Naive thymus-derived CD4-positive, alpha-beta T cell (primary cell): Measurements from ENCODE around the gene TMEM144. TPM values are rescaled to one million over a fixed set of nuclear protein-coding genes. Genes with fewer than 3 reads are reported as not detected.

Experiments
- ATAC-seq: fragments of 150-1000 bp; cut with Tn5 transposase; 2 replicates; pipeline ENCODE4 v1.10.0; 2021; ENCODE audit warnings: mild to moderate bottlenecking, moderate library complexity
- CTCF ChIA-PET: fragments of 350-600 bp; sonication (Branson Sonifier 250); formaldehyde crosslinking; loops from one replicate; lab custom pipeline; 2021; ENCODE audit warnings: antibody characterized with exemption; lab: Charles Lee
- POLR2A ChIA-PET: fragments of 350-600 bp; sonication (Branson Sonifier 250); formaldehyde crosslinking; loops from one replicate; lab custom pipeline; 2021; ENCODE audit warnings: antibody characterized with exemption, inconsistent platforms; lab: Charles Lee
- DNase-seq, 9 donors: peaks; one replicate each; pipeline versions ENCODE4 v3.0.0 to v3.0.0-alpha.2; 2020 to 2022; ENCODE audit warnings: mixed read lengths in 1 of 9
- H3K27ac ChIP-seq: one replicate; pipeline ENCODE4 v1.7.0; 2013; ENCODE audit warnings: mild to moderate bottlenecking, low read depth, low read length, moderate library complexity
- H3K27me3 ChIP-seq, 2 donors: one replicate each; pipeline ENCODE4 v1.7.0; 2013; ENCODE audit warnings: low read length in 2 of 2, mild to moderate bottlenecking in 2 of 2, moderate library complexity in 2 of 2; ENCODE audit not compliant: control insufficient read depth in 2 of 2, insufficient read depth in 2 of 2
- H3K36me3 ChIP-seq, 3 experiments: 1 replicate in 2 of 3; 2 replicates in 1 of 3; pipeline ENCODE4 v1.7.0; 2013; ENCODE audit warnings: low read length in 3 of 3, mild to moderate bottlenecking in 3 of 3, moderate library complexity in 1 of 3; ENCODE audit not compliant: insufficient read depth in 3 of 3, control insufficient read depth in 2 of 3
- H3K4me1 ChIP-seq, 2 donors: one replicate each; pipeline ENCODE4 v1.7.0; 2013; ENCODE audit warnings: low read length in 2 of 2, mild to moderate bottlenecking in 2 of 2, moderate library complexity in 1 of 2; ENCODE audit not compliant: control insufficient read depth in 2 of 2, insufficient read depth in 2 of 2
- H3K4me3 ChIP-seq: 2 replicates; pipeline ENCODE4 v1.7.0; 2013; ENCODE audit warnings: mild to moderate bottlenecking, low read length
- H3K9me3 ChIP-seq, 3 experiments: 1 replicate in 2 of 3; 2 replicates in 1 of 3; pipeline ENCODE4 v1.7.0; 2013; ENCODE audit warnings: low read length in 3 of 3; ENCODE audit not compliant: control insufficient read depth in 2 of 3
- H3K27ac Mint-ChIP-seq, 9 donors: one replicate each; pipeline ENCODE4 v1.8.0; 2020 to 2022; ENCODE audit warnings: mixed read lengths in 9 of 9, mild to moderate bottlenecking in 8 of 9, moderate library complexity in 5 of 9, inconsistent platforms in 2 of 9
- H3K27me3 Mint-ChIP-seq, 5 donors: one replicate each; pipeline ENCODE4 v1.8.0; 2021 to 2022; ENCODE audit warnings: mixed read lengths in 5 of 5, mild to moderate bottlenecking in 1 of 5
- H3K36me3 Mint-ChIP-seq, 5 donors: one replicate each; pipeline ENCODE4 v1.8.0; 2020 to 2022; ENCODE audit warnings: mixed read lengths in 5 of 5, mild to moderate bottlenecking in 3 of 5, inconsistent platforms in 1 of 5
- H3K4me1 Mint-ChIP-seq, 7 donors: one replicate each; pipeline ENCODE4 v1.8.0; 2020 to 2022; ENCODE audit warnings: mixed read lengths in 7 of 7, mild to moderate bottlenecking in 3 of 7, inconsistent platforms in 1 of 7
- H3K4me3 Mint-ChIP-seq, 10 donors: one replicate each; pipeline ENCODE4 v1.8.0; 2020 to 2022; ENCODE audit warnings: mild to moderate bottlenecking in 10 of 10, mixed read lengths in 10 of 10, moderate library complexity in 6 of 10, inconsistent platforms in 2 of 10
- H3K9me3 Mint-ChIP-seq, 11 donors: one replicate each; pipeline ENCODE4 v1.8.0; 2020 to 2022; ENCODE audit warnings: mixed read lengths in 11 of 11, mild to moderate bottlenecking in 4 of 11, inconsistent platforms in 1 of 11, moderate library complexity in 1 of 11
- intact Hi-C, 2 donors: fragments of 100-400 bp; cut with micrococcal nuclease; formaldehyde crosslinking; loops; one replicate each; pipeline ENCODE4 v1.15.1; 2023
- polyA plus RNA-seq, 2 donors: library from polyadenylated mRNA; unstranded; fragments of 300-500 nt; fragmentation: Illumina TruSeq; gene quantifications; one replicate each; pipeline ENCODE4 v1.2.3, GENCODE V29; 2021
- total RNA-seq, 6 experiments: library from RNA in 5 of 6; stranded (reverse) in 5 of 6; gene quantifications; 1 replicate in 5 of 6; 2 replicates in 1 of 6; pipeline ENCODE4 v1.2.3 and lab custom pipeline; 2021 to 2026

TMEM144 gene
- total and polyA plus RNA-seq, 7 experiments from 2014 or later = 0.34 to 3.4 (median 0.45) TPM; not detected in 3

- no peak overlapping the region for H3K27ac Mint-ChIP-seq
- Histone ChIP-seq H3K36me3 (no peaks in the 10 kb centered on the region), H3K4me3 (no peak overlapping the region), H3K27ac (no peak overlapping the region), H3K4me1 (no peaks in the 10 kb centered on the region), H3K9me3 (no peaks in the 10 kb centered on the region), H3K27me3 (no peaks in the 10 kb centered on the region)
- H3K9me3 Mint-ChIP-seq = peaks cover 0 to 6% (median 0%) of the 10 kb centered on the region in 11 donors
- no peak overlapping the region for H3K4me3 Mint-ChIP-seq
- no peaks in the 10 kb centered on the region for H3K4me1 Mint-ChIP-seq
- peaks cover 0 to 6% (median 0%) of the 10 kb centered on the region in 5 donors for H3K27me3 Mint-ChIP-seq
- DNase-seq (no peak), ATAC-seq (no peak)
- H3K36me3 Mint-ChIP-seq = no peaks in the 10 kb centered on the region
- POLR2A ChIA-PET = no interaction called here
- CTCF ChIA-PET = no interaction called here
- intact Hi-C loops = no loop called here
Measured at GRCh38 chr4:158201322-158201721, 9.0 kb upstream of the TMEM144 start.

- no peaks in the 10 kb centered on the region for H3K4me1 Mint-ChIP-seq
- intact Hi-C loops = no loop called here
- H3K4me3 Mint-ChIP-seq = no peak overlapping the region
- Histone ChIP-seq H3K4me3 (no peak overlapping the region), H3K27me3 (no peaks in the 10 kb centered on the region), H3K9me3 (no peaks in the 10 kb centered on the region), H3K36me3 (no peaks in the 10 kb centered on the region), H3K4me1 (no peaks in the 10 kb centered on the region), H3K27ac (no peak overlapping the region)
- H3K27me3 Mint-ChIP-seq = peaks cover 0 to 6% (median 4%) of the 10 kb centered on the region in 5 donors
- CTCF ChIA-PET = no interaction called here
- H3K27ac Mint-ChIP-seq = no peak overlapping the region
- ATAC-seq = no peak
- no peak for DNase-seq
- POLR2A ChIA-PET = no interaction called here
- peaks cover 0 to 6% (median 0%) of the 10 kb centered on the region in 11 donors for H3K9me3 Mint-ChIP-seq
- no peaks in the 10 kb centered on the region for H3K36me3 Mint-ChIP-seq
Measured at GRCh38 chr4:158201876-158202275, 8.4 kb upstream of the TMEM144 start.

- intact Hi-C loops = no loop called here
- no peak overlapping the region for H3K27ac ChIP-seq
- POLR2A ChIA-PET = interaction anchor here (0.6 kb wide), 1 partner anchor 1132 kb away, joined by 3 read pairs; no protein-coding TSS in a partner anchor
- no peak overlapping the region for H3K4me3 Mint-ChIP-seq
- H3K36me3 Mint-ChIP-seq = no peaks in the 10 kb centered on the region
- peaks cover 0 to 6% (median 0%) of the 10 kb centered on the region in 11 donors for H3K9me3 Mint-ChIP-seq
- CTCF ChIA-PET = no interaction called here
- H3K4me1 Mint-ChIP-seq = no peaks in the 10 kb centered on the region
- H3K27me3 Mint-ChIP-seq = peaks cover 0 to 4% (median 2%) of the 10 kb centered on the region in 5 donors
- H3K4me3 ChIP-seq = no peak overlapping the region
- H3K27me3 ChIP-seq = no peaks in the 10 kb centered on the region
- no peaks in the 10 kb centered on the region for H3K36me3 ChIP-seq
- ATAC-seq = no peak
- H3K9me3 ChIP-seq = no peaks in the 10 kb centered on the region
- DNase-seq = no peak
- H3K4me1 ChIP-seq = no peaks in the 10 kb centered on the region
- H3K27ac Mint-ChIP-seq = no peak overlapping the region
Measured at GRCh38 chr4:158202481-158202880, 7.8 kb upstream of the TMEM144 start.

- H3K27me3 Mint-ChIP-seq = peaks cover 0 to 5% (median 3%) of the 10 kb centered on the region in 5 donors
- no peaks in the 10 kb centered on the region for H3K27me3 ChIP-seq
- ATAC-seq = no peak
- no peak overlapping the region for H3K4me3 Mint-ChIP-seq
- intact Hi-C loops = no loop called here
- H3K9me3 ChIP-seq = no peaks in the 10 kb centered on the region
- ChIA-PET POLR2A (no interaction called here), CTCF (no interaction called here)
- H3K27ac ChIP-seq = no peak overlapping the region
- H3K36me3 ChIP-seq = no peaks in the 10 kb centered on the region
- H3K4me1 Mint-ChIP-seq = no peaks in the 10 kb centered on the region
- no peak for DNase-seq
- no peak overlapping the region for H3K27ac Mint-ChIP-seq
- H3K4me1 ChIP-seq = no peaks in the 10 kb centered on the region
- H3K4me3 ChIP-seq = no peak overlapping the region
- H3K9me3 Mint-ChIP-seq = peaks cover 0 to 6% (median 0%) of the 10 kb centered on the region in 11 donors
- no peaks in the 10 kb centered on the region for H3K36me3 Mint-ChIP-seq
Measured at GRCh38 chr4:158203436-158203835, 6.8 kb upstream of the TMEM144 start.

GRCh38 chr4:158203929-158204328, 6.4 kb upstream of the TMEM144 start:
- Histone ChIP-seq H3K4me3 (no peak overlapping the region), H3K36me3 (no peaks in the 10 kb centered on the region), H3K27ac (no peak overlapping the region), H3K4me1 (no peaks in the 10 kb centered on the region), H3K27me3 (no peaks in the 10 kb centered on the region), H3K9me3 (no peaks in the 10 kb centered on the region)
- Mint-ChIP-seq H3K27ac (no peak overlapping the region), H3K4me3 (no peak overlapping the region), H3K36me3 (no peaks in the 10 kb centered on the region), H3K27me3 (peaks cover 0 to 5% (median 3%) of the 10 kb centered on the region in 5 donors), H3K9me3 (peaks cover 0 to 6% (median 0%) of the 10 kb centered on the region in 11 donors), H3K4me1 (peaks cover 0 to under 1% (median 0%) of the 10 kb centered on the region in 7 donors)
- ATAC-seq = no peak
- no peak for DNase-seq
- ChIA-PET CTCF (no interaction called here), POLR2A (no interaction called here)
- intact Hi-C loops = no loop called here

GRCh38 chr4:158208963-158209640, 1.2 kb upstream of the TMEM144 start:
- H3K4me1 ChIP-seq = no peaks in the 10 kb centered on the region
- H3K27ac Mint-ChIP-seq = no peak overlapping the region
- H3K27ac ChIP-seq = no peak overlapping the region
- intact Hi-C loops = no loop called here
- ChIA-PET CTCF (no interaction called here), POLR2A (no interaction called here)
- peaks cover 9 to 22% (median 19%) of the 10 kb centered on the region in 7 donors for H3K4me1 Mint-ChIP-seq
- H3K27me3 Mint-ChIP-seq = peaks cover 3 to 34% (median 28%) of the 10 kb centered on the region in 5 donors
- DNase-seq = no peak
- H3K36me3 ChIP-seq = no peaks in the 10 kb centered on the region
- peaks cover 0 to 4% (median 0%) of the 10 kb centered on the region in 11 donors for H3K9me3 Mint-ChIP-seq
- no peak overlapping the region for H3K4me3 ChIP-seq
- H3K36me3 Mint-ChIP-seq = no peaks in the 10 kb centered on the region
- H3K9me3 ChIP-seq = no peaks in the 10 kb centered on the region
- ATAC-seq = peak; percentile 78
- peak overlapping the region in 8 of 10 donors; percentile 15 to 82 (median 72) for H3K4me3 Mint-ChIP-seq
- H3K27me3 ChIP-seq = no peaks in the 10 kb centered on the region

GRCh38 chr4:158211222-158211621, 936 bp downstream of the TMEM144 start:
- peaks cover 11 to 39% (median 32%) of the 10 kb centered on the region in 5 donors for H3K27me3 Mint-ChIP-seq
- no peaks in the 10 kb centered on the region for H3K36me3 Mint-ChIP-seq
- DNase-seq = no peak
- H3K4me3 ChIP-seq = no peak overlapping the region
- H3K27ac ChIP-seq = no peak overlapping the region
- H3K36me3 ChIP-seq = no peaks in the 10 kb centered on the region
- no peaks in the 10 kb centered on the region for H3K9me3 ChIP-seq
- no peak for ATAC-seq
- H3K27ac Mint-ChIP-seq = peak overlapping the region in 1 of 9 donors; percentile 56
- no peaks in the 10 kb centered on the region for H3K4me1 ChIP-seq
- peaks cover 9 to 22% (median 19%) of the 10 kb centered on the region in 7 donors for H3K4me1 Mint-ChIP-seq
- no peaks in the 10 kb centered on the region for H3K27me3 ChIP-seq
- intact Hi-C loops = no loop called here
- H3K4me3 Mint-ChIP-seq = peak overlapping the region in 9 of 10 donors; percentile 19 to 80 (median 52)
- ChIA-PET POLR2A (no interaction called here), CTCF (no interaction called here)
- peaks cover 0 to 4% (median 0%) of the 10 kb centered on the region in 11 donors for H3K9me3 Mint-ChIP-seq
